GM12872 (cell line): ENCODE data around the gene INTS2.

Experiments used
- CTCF ChIP-seq: IDR thresholded peaks from 3 replicates; pipeline ENCODE4 v1.5.1; 2011; ENCODE audit warnings: low read depth, mild to moderate bottlenecking, low read length, moderate library complexity; ENCODE audit not compliant: insufficient read depth

Gene INTS2

GRCh38 chr17:61846088-61846487 is 81.7 kb downstream of the INTS2 start:
- no peak for TF ChIP-seq CTCF

- TF ChIP-seq CTCF = no peak
Measured at GRCh38 chr17:61843435-61843834, 84.3 kb downstream of the INTS2 start.

- no peak for TF ChIP-seq CTCF
Measured at GRCh38 chr17:61842899-61843298, 84.9 kb downstream of the INTS2 start.

- no peak for TF ChIP-seq CTCF
Measured at GRCh38 chr17:61839300-61839786, 88.4 kb downstream of the INTS2 start.

GRCh38 chr17:61837175-61838051 is 90.4 kb downstream of the INTS2 start:
- peak; percentile 65 for TF ChIP-seq CTCF

GRCh38 chr17:61836266-61837174 is 91.3 kb downstream of the INTS2 start:
- TF ChIP-seq CTCF = no peak

GRCh38 chr17:61835606-61836005 is 92.2 kb downstream of the INTS2 start:
- TF ChIP-seq CTCF = no peak
